ENCODE data around the gene STYK1. TPM values are rescaled to one million over a fixed set of nuclear protein-coding genes. Genes with fewer than 3 reads are reported as not detected.

The STYK1 gene
- total and polyA plus RNA-seq, 9 of the 15 experiments (the other 6 are each of a cell fraction or from before 2014, with no cell fraction given) = 0.31 to 1.8 (median 0.64) TPM

- ChIA-PET POLR2A (no interaction called here), CTCF (ENCODE audit: low intra/inter-chr PET ratio) (no interaction called here)
- ATAC-seq (no peak), DNase-seq (ENCODE audit: extremely low read depth in 1 of 4, low spot score in 3 of 4) (no peak), FAIRE-seq (no peak)
- H3K36me3 ChIP-seq (ENCODE audit: control insufficient read depth, insufficient read depth, low read length) = no peaks in the 10 kb centered on the region
- no peaks in the 10 kb centered on the region for H3K9me1 ChIP-seq (ENCODE audit: control insufficient read depth, insufficient read depth, low read length)
- no peak overlapping the region for H3K27ac ChIP-seq (ENCODE audit: extremely low read depth, low read depth, low read length)
- H3K4me3 ChIP-seq = no peak overlapping the region
- H2AFZ ChIP-seq (ENCODE audit: low read depth, low read length) = no peak overlapping the region
- no peaks in the 10 kb centered on the region for H4K20me1 ChIP-seq (replicated peaks; ENCODE audit: control insufficient read depth, insufficient read depth, low read length)
- H3K4me1 ChIP-seq (replicated peaks in 1 of 2; ENCODE audit: control insufficient read depth in 2 of 2, insufficient read depth in 2 of 2, low read length in 2 of 2) = no peaks in the 10 kb centered on the region
- no peak overlapping the region for H3K9ac ChIP-seq (ENCODE audit: insufficient read depth in 1 of 2, low read depth in 2 of 2, low read length in 2 of 2)
- 4% methylated on average over 6 of the region's 6 CpGs for WGBS (ENCODE audit: insufficient coverage, low coverage, missing lambda C conversion rate)
- H3K9me3 ChIP-seq (replicated peaks; ENCODE audit: control insufficient read depth, insufficient read depth, low read depth, low read length) = no peaks in the 10 kb centered on the region
- H3K4me2 ChIP-seq (ENCODE audit: insufficient read depth, low read length) = no peak overlapping the region
- H3K27me3 ChIP-seq (ENCODE audit: control insufficient read depth in 2 of 2, insufficient read depth in 2 of 2, low read length in 2 of 2) = no peaks in the 10 kb centered on the region
- TF ChIP-seq ZNF217 (CRISPR knock-in tag; IDR thresholded peaks at IDR 0.05) = no peak
- TF ChIP-seq PTRF (tag; IDR thresholded peaks at IDR 0.05) = no peak
- TF ChIP-seq KAT8 (IDR thresholded peaks at IDR 0.05; ENCODE audit: low read depth) = no peak
- no peak for TF ChIP-seq SLC30A9 (CRISPR knock-in tag; IDR thresholded peaks at IDR 0.05)
- TF ChIP-seq ARID2 (IDR thresholded peaks at IDR 0.05) = no peak
- no peak for TF ChIP-seq ZNF407 (IDR thresholded peaks at IDR 0.05; ENCODE audit: low read depth)
- TF ChIP-seq HMG20A (CRISPR knock-in tag; conservative IDR thresholded peaks at IDR 0.05) = no peak
- TF ChIP-seq ZNF282 (CRISPR knock-in tag; IDR thresholded peaks at IDR 0.05) = no peak
- BruUV-seq (replicated peaks) = no TSS peak
- intact Hi-C loops (cut with micrococcal nuclease) = no loop called here
- in situ Hi-C loops (cut with MboI) = no loop called here
- no peaks in the 10 kb centered on the region for H3K79me2 ChIP-seq (ENCODE audit: control insufficient read depth, insufficient read depth, low read length)
Measured at GRCh38 chr12:10636611-10637010, 37.2 kb downstream of the STYK1 start.

Data from K562 (cell line).